HG03066 (cell line): Measurements from ENCODE around the gene ZNF557.
"Not testable (repeated sequence)": the region's sequence is repeated elsewhere in the genome, so short reads cannot be mapped to it uniquely, and the experiment has no call there.

Experiments used
- ATAC-seq: cut with Tn5 transposase; IDR thresholded peaks from one replicate; pipeline ENCODE4 v1.9.1; 2021; ENCODE audit warnings: low read depth; ENCODE audit not compliant: unreplicated experiment

Gene ZNF557

DNA sequence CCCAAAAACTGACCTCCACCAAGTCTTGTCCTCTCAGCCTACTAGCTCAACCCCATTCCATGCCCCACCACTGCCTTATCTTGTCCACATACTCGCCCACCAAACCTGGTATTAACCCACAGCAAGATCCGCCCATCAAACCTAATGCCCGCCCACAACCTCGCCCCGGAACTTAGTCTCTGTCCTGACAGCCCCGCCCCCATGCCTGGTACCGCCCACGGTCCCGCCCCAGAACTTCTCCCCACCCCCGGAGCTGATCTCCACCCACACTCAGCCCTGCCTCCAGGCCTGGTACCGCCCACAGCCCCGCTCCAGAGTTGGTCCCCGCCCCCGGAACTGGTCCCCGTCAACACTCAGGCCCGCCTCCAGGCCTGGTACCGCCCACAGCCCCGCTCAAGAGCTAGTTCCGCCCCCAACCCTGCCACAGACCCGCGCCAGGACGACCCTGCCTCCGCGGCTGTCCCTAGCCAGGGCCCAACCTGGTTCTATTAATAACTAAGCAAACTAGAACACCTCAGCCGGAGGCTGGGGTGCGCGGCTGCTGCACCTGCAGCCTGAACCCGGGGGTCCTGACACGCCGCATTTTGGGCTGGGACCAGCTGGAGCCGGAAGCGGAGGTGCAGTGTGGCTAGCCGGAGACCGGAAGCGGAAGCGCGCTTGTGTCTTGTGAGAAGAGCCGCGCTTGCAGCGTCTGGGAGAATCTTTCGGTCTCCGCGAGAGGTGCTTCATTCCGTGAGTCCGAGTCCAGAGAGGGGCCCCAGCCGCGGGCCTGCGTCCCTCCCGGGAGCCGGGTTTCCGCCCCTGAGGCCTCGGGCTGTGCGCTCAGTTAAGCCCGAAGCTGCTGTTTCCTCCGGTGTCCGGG lies at the start of gene ZNF557:
Gene ZNF557, plus strand, starts transcription at position 662 of the 862 bp plus-strand sequence. CDS start 5,372 bp downstream, outside the sequence.
- peak; percentile 86 for ATAC-seq

GRCh38 chr19:7021331-7021730 lies 48.2 kb upstream of the ZNF557 start, which contains the start of gene MBD3L2B:
TSS of gene MBD3L2B (minus strand) at chr19:7021431. CDS start at chr19:7021397, 34 bp downstream.
- ATAC-seq, result not testable (repeated sequence)

DNA sequence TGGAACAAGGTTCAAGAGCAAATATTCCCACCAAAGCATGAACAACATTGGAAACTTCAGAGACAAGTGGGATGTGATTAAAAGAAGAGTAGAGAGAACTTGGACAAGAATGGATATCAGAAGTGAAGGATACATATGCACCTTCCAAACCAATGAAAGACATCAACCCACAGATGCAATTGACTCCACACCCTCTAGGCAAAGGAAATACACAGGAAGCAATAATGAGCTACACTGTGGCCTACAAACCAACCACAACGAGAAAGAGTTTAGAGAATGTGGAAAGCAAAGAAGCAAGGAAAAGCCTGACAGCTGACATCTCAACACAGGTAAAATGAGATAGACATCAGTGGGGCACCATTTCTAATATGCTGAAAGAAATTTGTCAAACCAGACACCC lies 40.7 kb upstream of the ZNF557 start:
- not testable (repeated sequence) for ATAC-seq

DNA sequence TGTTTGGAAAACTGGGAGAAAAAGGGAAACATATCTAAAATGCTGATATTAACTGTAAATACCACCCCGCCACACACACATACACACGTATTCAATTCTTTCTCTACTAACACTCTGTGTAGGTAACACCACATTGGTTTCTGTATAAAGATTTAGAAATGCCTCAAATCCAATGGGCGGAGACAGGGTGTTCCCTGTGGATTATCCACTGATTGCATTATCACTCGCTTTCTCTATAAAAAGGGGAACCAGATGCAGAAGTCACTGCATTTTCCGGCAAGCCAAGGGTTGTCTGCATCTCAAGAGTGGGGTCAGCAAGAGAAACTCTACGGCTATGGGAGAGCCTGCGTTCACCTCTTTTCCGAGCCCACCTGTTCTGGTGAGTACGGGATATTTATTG lies 39.2 kb upstream of the ZNF557 start, which contains the start of gene MBD3L5:
Gene MBD3L5, plus strand, starts transcription at position 301 of the 400 bp plus-strand sequence. Its CDS starts 34 bp downstream, at position 335.
- ATAC-seq, result not testable (repeated sequence)

DNA sequence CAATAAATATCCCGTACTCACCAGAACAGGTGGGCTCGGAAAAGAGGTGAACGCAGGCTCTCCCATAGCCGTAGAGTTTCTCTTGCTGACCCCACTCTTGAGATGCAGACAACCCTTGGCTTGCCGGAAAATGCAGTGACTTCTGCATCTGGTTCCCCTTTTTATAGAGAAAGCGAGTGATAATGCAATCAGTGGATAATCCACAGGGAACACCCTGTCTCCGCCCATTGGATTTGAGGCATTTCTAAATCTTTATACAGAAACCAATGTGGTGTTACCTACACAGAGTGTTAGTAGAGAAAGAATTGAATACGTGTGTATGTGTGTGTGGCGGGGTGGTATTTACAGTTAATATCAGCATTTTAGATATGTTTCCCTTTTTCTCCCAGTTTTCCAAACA lies 29.4 kb upstream of the ZNF557 start, which contains the start of gene MBD3L4:
Gene MBD3L4, minus strand, starts transcription at position 101 of the 400 bp plus-strand sequence. Its CDS starts 35 bp downstream, at position 66.
- not testable (repeated sequence) for ATAC-seq

DNA sequence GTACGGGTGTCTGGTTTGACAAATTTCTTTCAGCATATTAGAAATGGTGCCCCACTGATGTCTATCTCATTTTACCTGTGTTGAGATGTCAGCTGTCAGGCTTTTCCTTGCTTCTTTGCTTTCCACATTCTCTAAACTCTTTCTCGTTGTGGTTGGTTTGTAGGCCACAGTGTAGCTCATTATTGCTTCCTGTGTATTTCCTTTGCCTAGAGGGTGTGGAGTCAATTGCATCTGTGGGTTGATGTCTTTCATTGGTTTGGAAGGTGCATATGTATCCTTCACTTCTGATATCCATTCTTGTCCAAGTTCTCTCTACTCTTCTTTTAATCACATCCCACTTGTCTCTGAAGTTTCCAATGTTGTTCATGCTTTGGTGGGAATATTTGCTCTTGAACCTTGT lies 27.9 kb upstream of the ZNF557 start:
- ATAC-seq, result not testable (repeated sequence)

- not testable (repeated sequence) for ATAC-seq
Measured at GRCh38 chr19:7049021-7049420, 20.5 kb upstream of the ZNF557 start, which contains the start of gene MBD3L2. TSS of gene MBD3L2 (plus strand) at chr19:7049321. CDS start at chr19:7049374, 53 bp downstream.

DNA sequence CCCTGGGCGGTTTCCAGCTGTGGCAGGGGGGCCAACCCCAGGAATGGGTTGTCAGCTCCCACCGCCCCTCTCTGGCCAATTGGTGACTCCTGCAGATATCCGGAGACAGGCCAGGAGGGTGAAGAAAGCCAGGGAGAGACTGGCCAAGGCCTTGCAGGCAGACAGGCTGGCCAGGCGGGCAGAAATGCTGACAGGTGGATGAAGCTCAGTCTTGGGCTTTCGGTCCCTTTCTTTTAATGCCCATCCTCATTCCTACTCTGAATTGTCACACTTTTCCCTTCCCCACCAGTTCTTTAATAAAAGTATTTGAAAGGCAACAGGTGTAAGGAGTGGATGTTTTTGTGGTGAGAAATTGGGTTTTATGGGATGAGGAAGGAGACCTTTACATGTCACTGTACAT lies 18.1 kb upstream of the ZNF557 start:
- not testable (repeated sequence) for ATAC-seq

DNA sequence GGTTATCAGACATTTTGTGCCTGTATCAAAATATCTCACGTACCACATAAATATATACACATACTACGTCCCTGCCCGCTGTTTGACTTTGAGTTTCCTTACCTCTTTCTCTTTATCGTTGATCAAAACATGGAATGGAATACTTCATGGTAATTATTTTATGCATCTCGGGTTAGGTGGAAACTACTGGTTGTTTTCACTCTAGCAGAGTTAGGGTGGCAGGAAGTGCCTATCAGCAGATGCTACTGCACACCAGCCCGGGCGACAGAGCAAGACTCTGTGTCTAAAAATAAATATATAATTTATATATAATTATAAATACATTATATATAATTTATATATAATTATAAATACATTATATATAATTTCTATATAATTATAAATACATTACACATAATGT lies 16.6 kb upstream of the ZNF557 start:
- ATAC-seq, result not testable (repeated sequence)

DNA sequence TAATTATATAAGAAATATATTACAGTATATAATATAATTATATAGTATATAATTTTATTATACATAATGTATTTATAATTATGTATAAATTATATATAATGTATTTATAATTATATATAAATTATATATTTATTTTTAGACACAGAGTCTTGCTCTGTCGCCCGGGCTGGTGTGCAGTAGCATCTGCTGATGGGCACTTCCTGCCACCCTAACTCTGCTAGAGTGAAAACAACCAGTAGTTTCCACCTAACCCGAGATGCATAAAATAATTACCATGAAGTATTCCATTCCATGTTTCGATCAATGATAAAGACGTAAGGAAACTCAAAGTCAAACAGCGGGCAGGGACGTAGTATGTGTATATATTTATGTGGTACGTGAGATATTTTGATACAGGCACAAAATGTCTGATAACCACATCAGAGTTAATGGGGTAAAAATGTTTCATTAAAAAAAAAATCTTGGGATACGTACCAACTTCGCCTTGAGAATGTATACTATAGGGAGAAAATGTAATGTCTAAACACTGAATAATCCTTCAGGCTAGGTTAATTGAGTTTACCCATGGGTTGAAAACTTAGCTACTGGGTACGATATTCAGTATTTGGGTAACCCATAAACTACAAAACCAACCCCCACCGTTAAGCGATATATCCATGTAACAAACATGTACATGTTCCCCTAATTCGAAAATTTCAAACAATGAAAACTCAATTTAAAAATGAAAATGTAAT lies 14.7 kb upstream of the ZNF557 start:
- ATAC-seq, result not testable (repeated sequence)

DNA sequence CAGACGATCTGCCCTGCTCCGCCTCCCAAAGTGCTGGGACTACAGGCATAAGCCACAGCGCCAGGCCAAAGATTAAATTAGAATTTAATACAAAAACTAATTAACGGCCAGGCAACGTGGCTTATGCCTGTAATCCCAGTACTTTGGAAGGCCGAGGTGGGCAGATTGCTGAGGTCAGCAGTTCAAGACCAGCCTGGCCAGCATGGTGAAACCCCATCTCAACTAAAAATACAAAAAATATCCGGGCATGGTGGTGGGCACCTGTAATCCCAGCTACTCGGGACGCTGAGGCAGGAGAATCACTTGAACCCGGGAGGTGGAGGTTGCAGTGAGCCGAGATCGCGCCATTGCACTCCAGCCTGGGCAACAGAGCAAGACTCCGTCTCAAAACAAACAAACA lies 13.8 kb upstream of the ZNF557 start:
- not testable (repeated sequence) for ATAC-seq

- ATAC-seq, result not testable (repeated sequence)
Measured at GRCh38 chr19:7056371-7056770, 13.1 kb upstream of the ZNF557 start.

GRCh38 chr19:7058576-7058975 lies 10.9 kb upstream of the ZNF557 start, which contains the start of gene MBD3L3:
TSS of gene MBD3L3 (minus strand) at chr19:7058676. CDS start at chr19:7058605, 71 bp downstream.
- not testable (repeated sequence) for ATAC-seq

- not testable (repeated sequence) for ATAC-seq
Measured at GRCh38 chr19:7059977-7060376, 9.5 kb upstream of the ZNF557 start.

DNA sequence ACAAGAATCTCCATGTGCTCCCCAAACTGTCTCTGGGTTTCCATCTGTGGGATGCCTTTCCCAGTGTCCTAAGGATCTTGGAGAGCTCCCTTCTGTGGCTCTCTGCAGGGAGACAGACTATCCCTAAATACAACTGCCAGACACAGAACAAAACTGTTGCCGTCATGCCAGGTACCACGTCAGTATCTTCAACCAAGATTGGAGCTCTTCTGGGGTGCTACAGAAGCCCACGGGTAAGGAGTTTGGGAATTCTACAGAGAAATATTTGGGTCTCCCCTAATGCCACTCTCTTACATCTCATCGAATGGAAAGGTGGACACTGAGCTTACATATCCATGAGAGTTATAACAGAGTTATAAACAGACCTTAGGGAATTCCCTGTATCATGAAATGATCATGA lies 6.2 kb upstream of the ZNF557 start:
- no peak for ATAC-seq

DNA sequence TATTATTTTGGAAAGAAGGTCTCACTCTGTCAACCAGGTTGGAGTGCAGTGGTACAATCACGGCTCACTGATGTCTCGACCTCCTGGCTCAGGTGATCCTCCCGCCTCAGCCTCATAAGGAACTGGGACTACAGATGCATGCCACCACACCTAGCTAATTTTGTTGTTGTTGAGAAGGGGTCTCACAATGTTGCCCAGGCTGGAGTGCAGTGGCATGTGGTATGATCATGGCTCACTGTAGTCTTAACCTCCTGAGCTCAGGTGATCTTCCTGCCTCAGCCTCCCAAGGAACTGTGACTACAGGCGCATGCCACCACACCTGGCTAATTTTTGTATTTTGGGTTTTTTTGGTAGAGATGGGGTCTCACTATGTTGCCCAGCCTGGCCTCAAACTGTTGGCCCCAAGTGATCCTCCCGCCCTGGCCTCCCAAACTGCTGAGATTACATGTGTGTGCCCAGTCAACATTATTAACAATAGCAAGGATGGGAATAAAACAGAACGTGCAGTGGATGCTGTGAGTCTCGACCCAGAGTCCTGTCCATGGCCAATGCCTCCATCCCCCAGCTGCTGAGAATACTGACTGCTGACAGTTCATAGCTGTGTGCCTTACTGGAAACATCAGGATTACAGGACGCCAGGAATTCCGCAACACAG lies 5.6 kb upstream of the ZNF557 start:
- no peak for ATAC-seq

DNA sequence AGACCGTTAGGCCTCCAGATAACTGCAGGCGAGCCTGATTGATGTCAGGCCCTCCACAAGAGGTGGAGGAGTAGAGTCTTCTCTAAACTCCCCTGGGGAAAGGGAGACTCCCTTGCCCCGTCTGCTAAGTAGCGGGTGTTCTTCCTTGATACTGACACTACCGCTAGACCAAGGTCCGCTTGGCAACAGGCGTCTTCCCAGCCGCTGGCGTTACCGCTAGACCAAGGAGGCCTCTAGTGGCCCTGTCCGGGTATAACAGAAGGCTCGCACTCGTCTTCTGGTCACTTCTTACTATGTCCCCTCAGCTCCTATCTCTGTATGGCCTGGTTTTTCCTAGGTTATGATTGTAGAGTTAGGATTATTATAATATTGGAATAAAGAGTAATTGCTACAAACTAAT lies 2.4 kb upstream of the ZNF557 start:
- ATAC-seq, result not testable (repeated sequence)

DNA sequence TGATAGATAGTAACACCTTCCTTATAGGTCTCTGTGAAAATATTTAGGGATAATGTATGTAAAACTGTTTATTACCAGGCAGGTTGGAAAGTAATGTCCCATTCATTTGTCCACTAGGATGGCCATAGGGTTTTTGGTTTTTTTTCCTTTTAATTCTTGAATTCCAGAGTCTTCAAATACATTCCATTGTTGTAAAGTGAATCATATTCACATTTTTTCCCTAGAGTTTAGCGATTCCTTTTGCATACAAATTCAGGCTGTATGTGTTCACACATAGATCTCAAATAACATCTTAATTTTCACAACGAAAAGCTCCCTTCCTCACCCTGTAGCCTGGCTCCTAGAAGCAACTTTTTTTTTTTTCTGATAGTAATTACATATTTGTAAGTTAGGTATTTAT lies 1.8 kb upstream of the ZNF557 start:
- no peak for ATAC-seq

DNA sequence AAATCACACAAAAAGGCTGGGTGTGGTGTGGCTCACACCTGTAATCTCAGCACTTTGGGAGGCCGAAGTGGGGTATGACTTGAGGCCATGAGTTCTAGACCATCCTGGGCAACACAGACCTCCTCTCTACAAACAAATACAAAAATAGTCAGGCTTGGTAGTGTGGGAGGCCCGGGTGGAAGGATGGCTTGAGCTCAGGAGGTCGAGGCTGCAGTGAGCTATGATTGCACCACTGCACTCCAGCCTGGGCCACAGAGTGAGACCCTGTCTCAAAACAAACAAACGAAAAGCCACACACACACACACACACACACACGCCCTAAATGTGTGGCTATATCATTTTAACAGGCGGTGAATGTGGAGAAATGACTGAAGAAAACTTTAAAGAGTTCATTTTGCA lies 904 bp upstream of the ZNF557 start:
- ATAC-seq, result no peak

DNA sequence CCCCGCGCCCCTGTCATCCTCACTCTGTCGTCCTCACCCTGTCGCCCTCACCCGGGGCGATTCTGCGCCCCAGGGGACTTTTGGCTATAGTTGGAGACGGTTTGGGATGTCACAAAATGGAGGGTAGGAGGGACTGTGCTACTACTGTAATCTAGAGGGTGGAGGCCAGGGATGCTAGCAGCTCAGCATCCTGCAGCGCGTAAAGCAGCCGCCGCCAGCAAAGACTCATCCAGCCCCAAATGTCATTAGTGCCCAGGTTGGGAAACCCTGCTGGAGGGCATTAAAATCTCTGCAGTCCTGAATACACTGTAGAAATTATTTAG lies 362 bp downstream of the ZNF557 start:
- ATAC-seq, result peak; percentile 10
